Sciatic nerve (tissue), 2 donors: ENCODE data around the gene AGAP3. TPM values are rescaled to one million over a fixed set of nuclear protein-coding genes. Genes with fewer than 3 reads are reported as not detected.

ENCODE experiments used
- ATAC-seq: fragments of 200-7000 bp; cut with Tn5 transposase; one replicate; pipeline ENCODE4 v1.9.1; 2020; ENCODE audit warnings: mild to moderate bottlenecking, moderate library complexity
- DNase-seq: peaks from one replicate; pipeline ENCODE4 v3.0.0-alpha.2; 2020; ENCODE audit warnings: low spot score
- intact Hi-C: fragments of 100-400 bp; cut with DNase I; formaldehyde crosslinking; loops from one replicate; pipeline ENCODE4 v1.14.2; 2022
- total RNA-seq: library from RNA; stranded (reverse); fragmentation: NEBNext Ultra II Directional; extraction: Animal tissue kit (Norgen Biotek cat#: 25700); gene quantifications from one replicate; pipeline ENCODE4 v1.2.1, GENCODE V29; 2021
- donor health status: DM: no; HTN: no; CAD: no.
- donor health status: DM: no; HTN: no; CAD: no.

AGAP3 gene
- total RNA-seq, 1 donor from 2014 or later: 99.7 TPM

- no peak for ATAC-seq
- intact Hi-C loops: no loop called here
Observed at GRCh38 chr7:151185762-151186639, 99.7 kb downstream of the AGAP3 start.

DNA sequence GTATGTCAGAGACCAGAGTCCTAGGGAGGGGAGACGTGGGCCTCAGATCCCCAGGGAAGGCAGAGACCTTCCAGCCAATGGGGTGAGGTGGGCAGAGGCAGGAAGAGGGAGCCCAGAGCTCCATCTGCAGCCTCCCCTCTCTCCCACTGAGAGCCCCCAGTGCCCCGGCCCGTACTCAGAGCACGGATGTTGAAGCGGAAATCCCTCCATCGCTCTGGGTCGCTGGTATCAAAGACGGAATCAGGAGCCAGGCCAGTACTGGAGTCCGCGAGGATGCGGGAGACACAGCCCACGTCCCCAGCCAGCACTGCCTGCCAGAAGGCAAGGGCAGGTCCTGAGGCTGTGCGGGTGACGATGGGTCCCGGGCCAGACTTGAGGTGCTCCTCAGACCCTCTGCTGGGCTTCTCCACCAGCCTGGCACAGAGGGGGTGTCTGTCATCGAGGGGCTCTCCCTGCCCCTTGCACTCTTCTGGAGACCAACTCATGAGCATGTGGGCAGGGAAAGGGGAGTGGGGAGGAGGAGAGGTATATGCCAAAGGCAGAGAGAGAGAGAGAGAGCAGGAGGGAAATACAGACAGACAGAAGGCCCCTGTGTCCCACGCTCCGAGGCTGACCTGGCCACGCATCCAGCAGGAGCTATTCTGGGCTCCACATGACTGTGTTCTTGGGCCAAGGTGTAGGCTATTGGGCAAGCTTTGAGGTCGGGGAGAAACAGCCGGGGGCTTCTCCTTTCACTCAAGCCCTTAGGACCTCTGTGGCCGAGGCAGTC, 100.5 kb downstream of the AGAP3 start, which contains the start of gene ASB10:
ASB10 (minus strand) TSS at position 611 of the 769 bp plus-strand sequence; CDS start at position 491, 120 bp downstream.
- intact Hi-C loops: no loop called here
- ATAC-seq: peak; percentile 32
- no peak for DNase-seq

More at GRCh38 chr7:151185762-151186639, 99.7 kb downstream of the AGAP3 start:
- peak; percentile 18 for DNase-seq

GRCh38 chr7:151187409-151188251, 101.4 kb downstream of the AGAP3 start:
- ATAC-seq: no peak
- no peak for DNase-seq
- intact Hi-C loops: no loop called here

DNA sequence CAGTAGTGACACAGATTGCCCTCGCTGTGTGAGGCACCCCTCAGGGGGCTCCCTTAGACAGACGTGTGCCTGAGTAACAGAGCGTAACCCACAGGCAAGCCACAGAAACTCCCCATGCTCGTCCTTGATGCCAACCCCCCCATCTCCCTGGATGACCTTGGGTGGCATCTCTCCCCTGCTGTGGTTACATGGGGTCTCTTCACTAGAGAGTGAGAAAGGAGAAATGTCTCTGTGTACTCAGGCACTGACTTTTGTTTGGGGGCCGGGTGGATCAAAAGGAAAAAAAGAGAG, 101.9 kb downstream of the AGAP3 start:
- intact Hi-C loops: no loop called here
- DNase-seq (no peak), ATAC-seq (peak; percentile 9)

DNA sequence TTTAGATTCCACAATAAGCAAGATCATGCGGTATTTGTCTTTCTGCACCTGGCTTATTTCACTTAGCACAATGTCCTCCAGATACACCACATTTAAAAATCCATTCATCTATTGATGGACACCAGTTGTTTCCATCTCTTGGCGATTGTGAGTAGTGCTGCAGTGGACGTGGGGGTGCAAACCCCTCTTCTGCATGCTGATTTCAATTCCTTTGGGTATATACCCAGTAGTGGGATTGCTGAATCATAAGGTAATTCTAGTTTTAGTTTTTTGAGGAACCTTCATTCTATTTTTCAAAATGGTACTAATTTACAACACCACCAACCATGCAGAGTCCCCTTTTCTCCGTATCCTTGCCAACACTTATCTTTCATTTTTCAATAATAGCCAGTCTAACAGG, 102.8 kb downstream of the AGAP3 start:
- no peak for DNase-seq
- ATAC-seq: no peak
- intact Hi-C loops: no loop called here

DNA sequence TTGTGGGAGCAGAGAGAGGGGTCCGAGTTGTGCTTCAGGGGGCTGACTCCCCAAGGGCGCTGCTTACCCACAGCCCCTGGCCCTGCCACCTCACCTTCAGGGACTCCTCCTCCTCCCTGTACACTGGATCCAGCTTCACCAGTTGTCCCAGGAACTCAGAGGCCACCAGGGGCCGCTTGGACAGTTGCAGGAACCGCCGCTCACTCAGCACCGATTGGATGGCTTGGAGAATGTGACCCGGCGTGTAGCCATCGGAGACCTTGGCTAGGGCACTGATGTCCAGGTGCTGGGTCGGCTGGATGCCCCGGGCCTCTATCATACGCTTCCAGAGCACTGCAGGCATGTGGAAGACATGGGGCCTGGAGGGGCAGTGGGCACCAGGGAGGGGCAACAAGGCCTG, 105.3 kb downstream of the AGAP3 start:
- ATAC-seq: no peak
- intact Hi-C loops: no loop called here
- no peak for DNase-seq

GRCh38 chr7:151192002-151192539, 105.8 kb downstream of the AGAP3 start:
- intact Hi-C loops: no loop called here
- no peak for ATAC-seq
- no peak for DNase-seq

- ATAC-seq (no peak), DNase-seq (no peak)
- intact Hi-C loops: no loop called here
Observed at GRCh38 chr7:151193203-151193978, 107.1 kb downstream of the AGAP3 start.

Other genes starting within 250 kb of the AGAP3 start
- not detected for gene AOC1, start 234.0 kb upstream of the AGAP3 start, total RNA-seq
- 3.2 TPM for gene KCNH2, start 108.2 kb upstream of the AGAP3 start, total RNA-seq
- gene NOS3, start 95.5 kb upstream of the AGAP3 start, total RNA-seq: 26.6 TPM
- gene ATG9B, start 62.0 kb upstream of the AGAP3 start, total RNA-seq: 0.67 TPM
- gene ABCB8, start 58.0 kb upstream of the AGAP3 start, total RNA-seq: 32.8 TPM
- gene ASIC3, start 37.9 kb upstream of the AGAP3 start, total RNA-seq: 4.7 TPM
- 5.7 TPM for gene CDK5, start 28.6 kb upstream of the AGAP3 start, total RNA-seq
- gene SLC4A2, start 26.9 kb upstream of the AGAP3 start, total RNA-seq: 87.5 TPM
- gene FASTK, start 5.7 kb upstream of the AGAP3 start, total RNA-seq: 57.9 TPM
- 27.8 TPM for gene TMUB1, start 3.0 kb upstream of the AGAP3 start, total RNA-seq
- gene GBX1, start 81.2 kb downstream of the AGAP3 start, total RNA-seq: not detected
- not detected for gene ASB10, start 100.8 kb downstream of the AGAP3 start, total RNA-seq
- not detected for gene H2BK1, start 124.0 kb downstream of the AGAP3 start, total RNA-seq
- 20.8 TPM for gene ABCF2, start 140.7 kb downstream of the AGAP3 start, total RNA-seq
- gene CHPF2, start 146.0 kb downstream of the AGAP3 start, total RNA-seq: 23.6 TPM
- gene SMARCD3, start 162.2 kb downstream of the AGAP3 start, total RNA-seq: 50.7 TPM